H1 (cell line): ENCODE data around the gene RGCC. TPM values are rescaled to one million over a fixed set of nuclear protein-coding genes. Genes with fewer than 3 reads are reported as not detected.

Experiments used
- BCL11A ChIP-seq, 2 experiments: IDR thresholded peaks; one replicate each; pipeline ENCODE4 v1.6.1; 2011; ENCODE audit warnings: low read depth in 2 of 2, low read length in 2 of 2, mild to moderate bottlenecking in 2 of 2
- CBX5 ChIP-seq: fragments of 300-800, 300-1000 bp; sonication (generic); IDR thresholded peaks from 2 replicates; pipeline ENCODE4 v1.7.1; 2016; ENCODE audit warnings: antibody characterized with exemption, low read length, low read depth
- CBX8 ChIP-seq: fragments of 300-800, 300-1000 bp; sonication (generic); IDR thresholded peaks from 2 replicates; pipeline ENCODE4 v1.7.1; 2016; ENCODE audit warnings: low read depth, low read length, borderline replicate concordance
- EGR1 ChIP-seq: IDR thresholded peaks from 2 replicates; pipeline ENCODE4 v1.6.1; 2011; ENCODE audit warnings: low read depth, low read length, borderline replicate concordance
- EZH2 ChIP-seq: fragments of 200-600 bp; sonication (generic); IDR thresholded peaks from 2 replicates; pipeline ENCODE4 v1.7.1; 2012; ENCODE audit warnings: low read depth, mild to moderate bottlenecking, moderate library complexity, low read length, inconsistent platforms; ENCODE audit not compliant: severe bottlenecking
- KDM4A ChIP-seq: IDR thresholded peaks from one replicate; pipeline ENCODE4 v1.7.1; 2012; ENCODE audit warnings: low read depth, mild to moderate bottlenecking, moderate library complexity, low read length, inconsistent platforms; ENCODE audit not compliant: severe bottlenecking
- SIN3A ChIP-seq, 2 experiments: IDR thresholded peaks in 1 of 2; conservative IDR thresholded peaks in 1 of 2; 2 replicates each; pipeline ENCODE4 v1.6.1; 2011 to 2012; ENCODE audit warnings: low read length in 2 of 2, improper control_type of control experiment in 1 of 2, low read depth in 1 of 2, mild to moderate bottlenecking in 1 of 2
- SIX5 ChIP-seq: IDR thresholded peaks from 2 replicates; pipeline ENCODE4 v1.6.1; 2011; ENCODE audit warnings: mild to moderate bottlenecking, low read depth, low read length
- polyA plus RNA-seq, 7 experiments: library from polyadenylated mRNA; depleted of rRNA in 3 of 7; stranded (reverse) in 5 of 7; unstranded in 2 of 7; fragments of >200 nt in 5 of 7; fragments of 200-250 nt in 2 of 7; gene quantifications; 1 replicate in 5 of 7; 2 replicates in 1 of 7; 4 replicates in 1 of 7; pipeline versions ENCODE4 v1.2.1 to v1.2.3, GENCODE V29; 2011 to 2013; ENCODE audit warnings: missing spikeins in 2 of 7, mixed read lengths in 2 of 7
- total RNA-seq: library from RNA; stranded (reverse); fragmentation: NEBNext Ultra II Directional; extraction: Animal tissue kit (Norgen Biotek cat#: 25700); gene quantifications from 2 replicates; pipeline ENCODE4 v1.2.1, GENCODE V29; 2021
- TF ChIP-seq, protein P1 (sequence below): fragments of 300-600 bp; sonication (generic); IDR thresholded peaks from 2 replicates; pipeline ENCODE4 v1.7.1; 2012; ENCODE audit warnings: low read length, moderate library complexity, mild to moderate bottlenecking, inconsistent platforms; ENCODE audit not compliant: insufficient replicate concordance

The RGCC gene
- total and polyA plus RNA-seq, 2 of the 8 experiments (the other 6 are each of a cell fraction or from before 2014, with no cell fraction given), result 0.41 TPM; not detected in 1

DNA sequence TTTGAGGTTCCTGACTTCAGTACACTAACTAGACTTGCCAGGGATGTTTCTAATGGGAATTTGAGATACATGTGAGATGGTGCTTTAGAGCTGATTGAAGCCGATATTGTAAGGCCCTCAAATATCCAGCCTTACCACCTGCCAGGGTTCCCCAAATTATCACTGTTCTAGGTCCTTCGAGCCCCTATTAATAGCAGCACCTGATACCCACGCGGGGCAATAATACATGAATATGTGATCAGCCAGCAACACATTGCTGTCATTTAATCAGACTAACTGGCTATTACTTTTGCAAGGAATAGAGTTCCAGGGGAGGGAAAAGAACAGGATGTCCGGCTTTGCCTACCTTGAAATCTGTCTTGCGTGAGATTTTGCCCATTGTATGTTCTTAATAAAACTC is 5.1 kb downstream of the RGCC start (continued):
- TF ChIP-seq, protein P1, sequence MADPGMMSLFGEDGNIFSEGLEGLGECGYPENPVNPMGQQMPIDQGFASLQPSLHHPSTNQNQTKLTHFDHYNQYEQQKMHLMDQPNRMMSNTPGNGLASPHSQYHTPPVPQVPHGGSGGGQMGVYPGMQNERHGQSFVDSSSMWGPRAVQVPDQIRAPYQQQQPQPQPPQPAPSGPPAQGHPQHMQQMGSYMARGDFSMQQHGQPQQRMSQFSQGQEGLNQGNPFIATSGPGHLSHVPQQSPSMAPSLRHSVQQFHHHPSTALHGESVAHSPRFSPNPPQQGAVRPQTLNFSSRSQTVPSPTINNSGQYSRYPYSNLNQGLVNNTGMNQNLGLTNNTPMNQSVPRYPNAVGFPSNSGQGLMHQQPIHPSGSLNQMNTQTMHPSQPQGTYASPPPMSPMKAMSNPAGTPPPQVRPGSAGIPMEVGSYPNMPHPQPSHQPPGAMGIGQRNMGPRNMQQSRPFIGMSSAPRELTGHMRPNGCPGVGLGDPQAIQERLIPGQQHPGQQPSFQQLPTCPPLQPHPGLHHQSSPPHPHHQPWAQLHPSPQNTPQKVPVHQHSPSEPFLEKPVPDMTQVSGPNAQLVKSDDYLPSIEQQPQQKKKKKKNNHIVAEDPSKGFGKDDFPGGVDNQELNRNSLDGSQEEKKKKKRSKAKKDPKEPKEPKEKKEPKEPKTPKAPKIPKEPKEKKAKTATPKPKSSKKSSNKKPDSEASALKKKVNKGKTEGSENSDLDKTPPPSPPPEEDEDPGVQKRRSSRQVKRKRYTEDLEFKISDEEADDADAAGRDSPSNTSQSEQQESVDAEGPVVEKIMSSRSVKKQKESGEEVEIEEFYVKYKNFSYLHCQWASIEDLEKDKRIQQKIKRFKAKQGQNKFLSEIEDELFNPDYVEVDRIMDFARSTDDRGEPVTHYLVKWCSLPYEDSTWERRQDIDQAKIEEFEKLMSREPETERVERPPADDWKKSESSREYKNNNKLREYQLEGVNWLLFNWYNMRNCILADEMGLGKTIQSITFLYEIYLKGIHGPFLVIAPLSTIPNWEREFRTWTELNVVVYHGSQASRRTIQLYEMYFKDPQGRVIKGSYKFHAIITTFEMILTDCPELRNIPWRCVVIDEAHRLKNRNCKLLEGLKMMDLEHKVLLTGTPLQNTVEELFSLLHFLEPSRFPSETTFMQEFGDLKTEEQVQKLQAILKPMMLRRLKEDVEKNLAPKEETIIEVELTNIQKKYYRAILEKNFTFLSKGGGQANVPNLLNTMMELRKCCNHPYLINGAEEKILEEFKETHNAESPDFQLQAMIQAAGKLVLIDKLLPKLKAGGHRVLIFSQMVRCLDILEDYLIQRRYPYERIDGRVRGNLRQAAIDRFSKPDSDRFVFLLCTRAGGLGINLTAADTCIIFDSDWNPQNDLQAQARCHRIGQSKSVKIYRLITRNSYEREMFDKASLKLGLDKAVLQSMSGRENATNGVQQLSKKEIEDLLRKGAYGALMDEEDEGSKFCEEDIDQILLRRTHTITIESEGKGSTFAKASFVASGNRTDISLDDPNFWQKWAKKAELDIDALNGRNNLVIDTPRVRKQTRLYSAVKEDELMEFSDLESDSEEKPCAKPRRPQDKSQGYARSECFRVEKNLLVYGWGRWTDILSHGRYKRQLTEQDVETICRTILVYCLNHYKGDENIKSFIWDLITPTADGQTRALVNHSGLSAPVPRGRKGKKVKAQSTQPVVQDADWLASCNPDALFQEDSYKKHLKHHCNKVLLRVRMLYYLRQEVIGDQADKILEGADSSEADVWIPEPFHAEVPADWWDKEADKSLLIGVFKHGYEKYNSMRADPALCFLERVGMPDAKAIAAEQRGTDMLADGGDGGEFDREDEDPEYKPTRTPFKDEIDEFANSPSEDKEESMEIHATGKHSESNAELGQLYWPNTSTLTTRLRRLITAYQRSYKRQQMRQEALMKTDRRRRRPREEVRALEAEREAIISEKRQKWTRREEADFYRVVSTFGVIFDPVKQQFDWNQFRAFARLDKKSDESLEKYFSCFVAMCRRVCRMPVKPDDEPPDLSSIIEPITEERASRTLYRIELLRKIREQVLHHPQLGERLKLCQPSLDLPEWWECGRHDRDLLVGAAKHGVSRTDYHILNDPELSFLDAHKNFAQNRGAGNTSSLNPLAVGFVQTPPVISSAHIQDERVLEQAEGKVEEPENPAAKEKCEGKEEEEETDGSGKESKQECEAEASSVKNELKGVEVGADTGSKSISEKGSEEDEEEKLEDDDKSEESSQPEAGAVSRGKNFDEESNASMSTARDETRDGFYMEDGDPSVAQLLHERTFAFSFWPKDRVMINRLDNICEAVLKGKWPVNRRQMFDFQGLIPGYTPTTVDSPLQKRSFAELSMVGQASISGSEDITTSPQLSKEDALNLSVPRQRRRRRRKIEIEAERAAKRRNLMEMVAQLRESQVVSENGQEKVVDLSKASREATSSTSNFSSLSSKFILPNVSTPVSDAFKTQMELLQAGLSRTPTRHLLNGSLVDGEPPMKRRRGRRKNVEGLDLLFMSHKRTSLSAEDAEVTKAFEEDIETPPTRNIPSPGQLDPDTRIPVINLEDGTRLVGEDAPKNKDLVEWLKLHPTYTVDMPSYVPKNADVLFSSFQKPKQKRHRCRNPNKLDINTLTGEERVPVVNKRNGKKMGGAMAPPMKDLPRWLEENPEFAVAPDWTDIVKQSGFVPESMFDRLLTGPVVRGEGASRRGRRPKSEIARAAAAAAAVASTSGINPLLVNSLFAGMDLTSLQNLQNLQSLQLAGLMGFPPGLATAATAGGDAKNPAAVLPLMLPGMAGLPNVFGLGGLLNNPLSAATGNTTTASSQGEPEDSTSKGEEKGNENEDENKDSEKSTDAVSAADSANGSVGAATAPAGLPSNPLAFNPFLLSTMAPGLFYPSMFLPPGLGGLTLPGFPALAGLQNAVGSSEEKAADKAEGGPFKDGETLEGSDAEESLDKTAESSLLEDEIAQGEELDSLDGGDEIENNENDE, result no peak
- TF ChIP-seq EGR1 (no peak), SIX5 (no peak), BCL11A (IDR thresholded peaks at IDR 0.05; ENCODE audit: low read depth in 2 of 2, low read length in 2 of 2) (no peak), KDM4A (no peak), CBX5 (no peak), EZH2 (no peak), SIN3A (conservative IDR thresholded peaks at IDR 0.05 in 1 of 2, IDR thresholded peaks at IDR 0.05 in 1 of 2; ENCODE audit: low read depth in 1 of 2, low read length in 2 of 2) (no peak), CBX8 (no peak)
